ENCODE measurements around the gene OTUB1. TPM values are rescaled to one million over a fixed set of nuclear protein-coding genes. Genes with fewer than 3 reads are reported as not detected.
A peak's percentile ranks its signal among the peaks of the same experiment; 100 is the strongest.

Gene OTUB1
- total and polyA plus RNA-seq, 2 donors (not counting 1 experiment from before 2014, with no cell fraction given): 78.2 to 119 TPM

DNA sequence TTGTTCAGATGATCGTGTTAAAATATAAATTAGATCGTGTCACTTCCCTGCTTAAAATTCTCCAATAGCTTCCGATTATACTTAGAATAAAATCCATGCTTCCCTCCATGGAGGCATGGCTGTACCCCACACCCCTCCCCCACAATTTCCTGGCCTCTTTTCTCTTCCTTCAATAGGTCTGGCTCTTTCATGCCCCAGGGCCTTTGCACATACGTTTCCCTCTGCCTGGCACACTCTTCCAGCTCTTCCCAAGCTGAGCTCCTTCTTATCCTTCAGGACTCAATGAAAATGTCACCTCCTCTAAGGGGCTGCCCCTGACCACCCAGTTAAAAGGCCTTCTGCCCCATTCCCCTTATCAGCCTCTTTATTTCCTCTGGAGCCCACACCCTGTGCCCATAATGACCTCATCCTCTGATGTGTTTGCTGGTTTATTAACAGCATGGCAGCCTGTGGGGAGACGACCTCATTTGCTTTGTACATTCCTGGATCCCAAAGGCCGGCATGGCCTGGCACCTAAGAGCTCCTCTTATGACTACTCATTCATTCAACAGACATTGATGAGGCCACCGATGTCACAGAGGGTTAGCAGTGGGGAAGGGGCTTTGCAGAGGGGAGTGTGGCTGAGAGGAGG is 40.5 kb downstream of the OTUB1 start:
- WGBS (ENCODE audit: insufficient coverage): 94% methylated on average over 2 of the region's 7 CpGs
- no peak overlapping the region for H3K9ac ChIP-seq (ENCODE audit: low read length)
- H3K79me2 ChIP-seq (ENCODE audit: control insufficient read depth, insufficient read depth, low read length): no peaks in the 10 kb centered on the region
- TF ChIP-seq EZH2 (IDR thresholded peaks at IDR 0.05; ENCODE audit: borderline replicate concordance, insufficient read depth, low read depth, low read length, poor library complexity, severe bottlenecking): no peak
- TF ChIP-seq, protein P1, sequence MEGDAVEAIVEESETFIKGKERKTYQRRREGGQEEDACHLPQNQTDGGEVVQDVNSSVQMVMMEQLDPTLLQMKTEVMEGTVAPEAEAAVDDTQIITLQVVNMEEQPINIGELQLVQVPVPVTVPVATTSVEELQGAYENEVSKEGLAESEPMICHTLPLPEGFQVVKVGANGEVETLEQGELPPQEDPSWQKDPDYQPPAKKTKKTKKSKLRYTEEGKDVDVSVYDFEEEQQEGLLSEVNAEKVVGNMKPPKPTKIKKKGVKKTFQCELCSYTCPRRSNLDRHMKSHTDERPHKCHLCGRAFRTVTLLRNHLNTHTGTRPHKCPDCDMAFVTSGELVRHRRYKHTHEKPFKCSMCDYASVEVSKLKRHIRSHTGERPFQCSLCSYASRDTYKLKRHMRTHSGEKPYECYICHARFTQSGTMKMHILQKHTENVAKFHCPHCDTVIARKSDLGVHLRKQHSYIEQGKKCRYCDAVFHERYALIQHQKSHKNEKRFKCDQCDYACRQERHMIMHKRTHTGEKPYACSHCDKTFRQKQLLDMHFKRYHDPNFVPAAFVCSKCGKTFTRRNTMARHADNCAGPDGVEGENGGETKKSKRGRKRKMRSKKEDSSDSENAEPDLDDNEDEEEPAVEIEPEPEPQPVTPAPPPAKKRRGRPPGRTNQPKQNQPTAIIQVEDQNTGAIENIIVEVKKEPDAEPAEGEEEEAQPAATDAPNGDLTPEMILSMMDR (IDR thresholded peaks at IDR 0.05): no peak
- ChIA-PET POLR2A (no interaction called here), CTCF (no interaction called here)
- Mint-ChIP-seq H3K4me1 (no peaks in the 10 kb centered on the region), H3K4me3 (no peak overlapping the region), H3K9me3 (ENCODE audit: insufficient read depth) (no peaks in the 10 kb centered on the region), H3K27me3 (peaks cover 30% of the 10 kb centered on the region), H3K27ac (no peak overlapping the region)
- H3K4me2 ChIP-seq (replicated peaks; ENCODE audit: low read depth, low read length, poor library complexity, severe bottlenecking): no peak overlapping the region
- peaks cover 0 to 10% of the 10 kb centered on the region in 2 donors for H3K4me1 ChIP-seq (ENCODE audit: control insufficient read depth in 2 of 2, insufficient read depth in 2 of 2, low read length in 2 of 2)
- H4K20me1 ChIP-seq (ENCODE audit: control insufficient read depth, insufficient read depth, low read length, poor library complexity, severe bottlenecking): no peaks in the 10 kb centered on the region
- peaks cover 0 to 19% (median 3%) of the 10 kb centered on the region in 4 experiments for H3K27me3 ChIP-seq (replicated peaks in 1 of 4; ENCODE audit: control extremely low read depth in 1 of 4, control insufficient read depth in 3 of 4, insufficient read depth in 4 of 4, low read length in 3 of 4)
- no peaks in the 10 kb centered on the region for H3K36me3 ChIP-seq (replicated peaks in 1 of 2; ENCODE audit: control extremely low read depth in 1 of 2, control insufficient read depth in 1 of 2, extremely low read depth in 1 of 2, insufficient read depth in 2 of 2, low read length in 1 of 2)
- ATAC-seq (ENCODE audit: low read depth): no peak
- H3K27ac ChIP-seq (ENCODE audit: low read length in 2 of 2): no peak overlapping the region
- DNase-seq: no peak
- H3K4me3 ChIP-seq (ENCODE audit: control extremely low read depth in 1 of 5, extremely low read depth in 1 of 5, insufficient read depth in 1 of 5, low read depth in 2 of 5, low read length in 4 of 5): no peak overlapping the region
- no peak overlapping the region for H2AFZ ChIP-seq (ENCODE audit: insufficient read depth, low read depth, low read length, poor library complexity, severe bottlenecking)
- H3K9me3 ChIP-seq (ENCODE audit: control extremely low read depth in 1 of 3, control insufficient read depth in 2 of 3, insufficient read depth in 1 of 3, low read length in 2 of 3): peaks cover 0 to 5% (median 0%) of the 10 kb centered on the region in 3 donors
- intact Hi-C loops (cut with micrococcal nuclease): no loop called here

DNA sequence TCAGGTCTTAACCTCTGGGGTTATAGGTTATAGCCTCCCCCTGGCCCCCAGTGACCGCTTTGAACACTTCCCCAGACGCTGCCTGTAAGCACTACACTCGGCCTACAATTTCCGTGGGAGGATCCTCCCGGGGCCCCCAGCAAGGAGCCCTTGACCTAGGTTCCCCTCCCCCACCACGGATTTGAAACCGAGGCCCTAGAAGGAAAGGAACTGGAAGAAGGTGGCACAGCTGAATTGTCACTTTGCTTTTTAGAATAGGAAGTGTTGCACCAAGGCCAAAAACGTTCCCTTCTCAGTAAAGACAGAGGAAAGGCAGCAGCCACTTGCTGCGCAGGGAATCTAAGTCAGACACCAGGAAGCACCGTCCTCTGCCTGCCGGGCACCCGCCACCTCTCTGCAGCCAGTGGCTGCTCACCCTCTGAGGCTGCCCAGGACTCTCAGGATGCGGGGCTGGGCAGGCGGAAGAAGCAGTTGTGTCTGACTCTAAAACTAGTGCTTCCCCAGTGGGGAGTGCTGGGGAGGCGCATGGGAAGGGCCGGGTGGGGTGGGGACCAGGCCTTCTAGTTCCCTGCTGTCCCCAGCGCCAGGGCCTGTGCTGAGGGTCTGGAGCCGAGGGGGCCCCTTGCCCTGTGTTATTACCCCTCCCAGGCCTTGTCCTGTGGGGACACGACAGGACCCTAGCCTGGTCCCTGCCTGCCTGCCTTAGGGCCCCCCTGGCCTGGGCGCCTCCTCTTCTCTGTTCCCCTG is 41.6 kb downstream of the OTUB1 start:
- no peak overlapping the region for H3K27ac ChIP-seq (ENCODE audit: low read length in 2 of 2)
- ChIA-PET POLR2A (no interaction called here), CTCF (no interaction called here)
- intact Hi-C loops (cut with micrococcal nuclease): no loop called here
- H3K27me3 ChIP-seq (replicated peaks in 1 of 4; ENCODE audit: control extremely low read depth in 1 of 4, control insufficient read depth in 3 of 4, insufficient read depth in 4 of 4, low read length in 3 of 4): peaks cover 0 to 19% (median 3%) of the 10 kb centered on the region in 4 experiments
- peaks cover 0 to 10% of the 10 kb centered on the region in 2 donors for H3K4me1 ChIP-seq (ENCODE audit: control insufficient read depth in 2 of 2, insufficient read depth in 2 of 2, low read length in 2 of 2)
- H2AFZ ChIP-seq (ENCODE audit: insufficient read depth, low read depth, low read length, poor library complexity, severe bottlenecking): no peak overlapping the region
- peaks cover 0 to 5% (median 0%) of the 10 kb centered on the region in 3 donors for H3K9me3 ChIP-seq (ENCODE audit: control extremely low read depth in 1 of 3, control insufficient read depth in 2 of 3, insufficient read depth in 1 of 3, low read length in 2 of 3)
- DNase-seq (no peak), ATAC-seq (ENCODE audit: low read depth) (no peak)
- no peak overlapping the region for H3K9ac ChIP-seq (ENCODE audit: low read length)
- Mint-ChIP-seq H3K4me1 (no peaks in the 10 kb centered on the region), H3K27ac (no peak overlapping the region), H3K27me3 (peaks cover 34% of the 10 kb centered on the region), H3K9me3 (ENCODE audit: insufficient read depth) (no peaks in the 10 kb centered on the region), H3K4me3 (no peak overlapping the region)
- H3K4me3 ChIP-seq (ENCODE audit: control extremely low read depth in 1 of 5, extremely low read depth in 1 of 5, insufficient read depth in 1 of 5, low read depth in 2 of 5, low read length in 4 of 5): no peak overlapping the region
- WGBS (ENCODE audit: insufficient coverage): 29% methylated on average over 17 of the region's 20 CpGs
- H4K20me1 ChIP-seq (ENCODE audit: control insufficient read depth, insufficient read depth, low read length, poor library complexity, severe bottlenecking): no peaks in the 10 kb centered on the region
- no peaks in the 10 kb centered on the region for H3K79me2 ChIP-seq (ENCODE audit: control insufficient read depth, insufficient read depth, low read length)
- H3K4me2 ChIP-seq (replicated peaks; ENCODE audit: low read depth, low read length, poor library complexity, severe bottlenecking): peak overlapping the region; percentile 25
- TF ChIP-seq, protein P1 (IDR thresholded peaks at IDR 0.05): no peak
- TF ChIP-seq EZH2 (IDR thresholded peaks at IDR 0.05; ENCODE audit: borderline replicate concordance, insufficient read depth, low read depth, low read length, poor library complexity, severe bottlenecking): no peak
- no peaks in the 10 kb centered on the region for H3K36me3 ChIP-seq (replicated peaks in 1 of 2; ENCODE audit: control extremely low read depth in 1 of 2, control insufficient read depth in 1 of 2, extremely low read depth in 1 of 2, insufficient read depth in 2 of 2, low read length in 1 of 2)
